Endodermal cell (in vitro differentiated cells): ENCODE measurements around the gene ZBTB20. TPM values are rescaled to one million over a fixed set of nuclear protein-coding genes. Genes with fewer than 3 reads are reported as not detected.

Experiments
- DNase-seq: peaks from one replicate; pipeline ENCODE4 v3.0.0-alpha.2; 2017
- H3K27ac ChIP-seq: 2 replicates; pipeline ENCODE4 v1.5.1; 2013; ENCODE audit warnings: mild to moderate bottlenecking, low read depth, low read length, moderate library complexity
- H3K27me3 ChIP-seq: 2 replicates; pipeline ENCODE4 v1.6.1; 2013; ENCODE audit warnings: mild to moderate bottlenecking, low read length, moderate library complexity; ENCODE audit not compliant: insufficient read depth, control insufficient read depth, poor library complexity, severe bottlenecking
- H3K36me3 ChIP-seq: 2 replicates; pipeline ENCODE4 v1.7.0; 2013; ENCODE audit warnings: mild to moderate bottlenecking, low read length, moderate library complexity; ENCODE audit not compliant: control insufficient read depth, insufficient read depth
- H3K4me1 ChIP-seq: one replicate; pipeline ENCODE4 v1.7.0; 2013; ENCODE audit warnings: low read length; ENCODE audit not compliant: control insufficient read depth, insufficient read depth
- H3K4me3 ChIP-seq: 2 replicates; pipeline ENCODE4 v1.5.1; 2013; ENCODE audit warnings: mild to moderate bottlenecking, low read length, moderate library complexity
- H3K9ac ChIP-seq: 2 replicates; pipeline ENCODE4 v1.6.1; 2013; ENCODE audit warnings: mild to moderate bottlenecking, low read length, moderate library complexity; ENCODE audit not compliant: poor library complexity, severe bottlenecking; ENCODE audit errors: extremely low read depth
- H3K9me3 ChIP-seq: 2 replicates; pipeline ENCODE4 v1.6.1; 2013; ENCODE audit warnings: mild to moderate bottlenecking, low read length, moderate library complexity; ENCODE audit not compliant: control insufficient read depth
- H3K27ac Mint-ChIP-seq: 2 replicates; pipeline ENCODE4 v1.8.0; 2020; ENCODE audit warnings: mixed read lengths
- H3K27me3 Mint-ChIP-seq: 2 replicates; pipeline ENCODE4 v1.8.0; 2021; ENCODE audit warnings: mild to moderate bottlenecking, mixed read lengths; ENCODE audit not compliant: insufficient read depth
- H3K36me3 Mint-ChIP-seq: 2 replicates; pipeline ENCODE4 v1.8.0; 2020; ENCODE audit warnings: low read depth, mixed read lengths
- H3K4me1 Mint-ChIP-seq: 2 replicates; pipeline ENCODE4 v1.8.0; 2020; ENCODE audit warnings: mixed read lengths
- H3K4me3 Mint-ChIP-seq: 2 replicates; pipeline ENCODE4 v1.8.0; 2020; ENCODE audit warnings: mild to moderate bottlenecking, moderate library complexity, mixed read lengths
- H3K9me3 Mint-ChIP-seq: 2 replicates; pipeline ENCODE4 v1.8.0; 2020; ENCODE audit warnings: mild to moderate bottlenecking, mixed read lengths
- WGBS, 2 experiments: methylation state at CpG; one replicate each; pipeline versions ENCODE4 v1.1.5 to v1.1.7; 2013; ENCODE audit warnings: missing lambda C conversion rate in 2 of 2, mixed read lengths in 1 of 2; ENCODE audit not compliant: insufficient coverage in 1 of 2, insufficient read length in 1 of 2; 5-methylcytosine and 5-hydroxymethylcytosine counted together
- total RNA-seq, 2 donors: library from RNA; stranded (reverse); fragmentation: NEBNext Ultra II Directional in 1 of 2; extraction: Animal tissue kit (Norgen Biotek cat#: 25700) in 1 of 2; gene quantifications; 2 replicates in 1 of 2; 3 replicates in 1 of 2; pipeline ENCODE4 v1.2.1, GENCODE V29; 2021
- TF ChIP-seq, protein P1 (sequence below): fragments of 200-600 bp; sonication (generic); conservative IDR thresholded peaks from 2 replicates; pipeline ENCODE4 v1.5.0; 2021; ENCODE audit warnings: antibody characterized with exemption, mild to moderate bottlenecking

The ZBTB20 gene
- total RNA-seq, 2 donors from 2014 or later = 1.6 to 2.9 TPM

DNA sequence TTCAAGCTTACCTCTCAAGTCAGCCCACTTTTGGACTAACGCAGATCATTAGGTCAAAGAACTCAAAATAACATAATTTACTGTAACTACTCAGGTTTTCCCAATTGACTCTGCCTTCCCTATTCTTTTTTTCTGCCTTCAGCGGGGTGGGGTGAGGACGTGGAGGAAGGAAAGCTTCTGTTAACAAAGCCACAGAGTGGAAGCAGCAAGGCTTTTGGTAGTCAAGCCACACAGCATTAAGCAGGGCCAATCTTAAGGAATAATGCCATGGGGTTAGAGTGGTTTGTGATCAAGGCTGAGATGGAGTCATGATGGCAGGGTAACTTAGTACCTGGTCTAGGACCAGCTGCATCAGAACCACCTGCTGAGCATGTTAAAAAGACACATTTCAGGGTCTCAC, 575.7 kb downstream of the ZBTB20 start:
- no peak for DNase-seq
- 80 to 85% methylated on average over 1 to 3 of the region's 3 CpGs for WGBS, 2 experiments
- H3K4me1 Mint-ChIP-seq = peaks cover 20% of the 10 kb centered on the region
- TF ChIP-seq, protein P1, sequence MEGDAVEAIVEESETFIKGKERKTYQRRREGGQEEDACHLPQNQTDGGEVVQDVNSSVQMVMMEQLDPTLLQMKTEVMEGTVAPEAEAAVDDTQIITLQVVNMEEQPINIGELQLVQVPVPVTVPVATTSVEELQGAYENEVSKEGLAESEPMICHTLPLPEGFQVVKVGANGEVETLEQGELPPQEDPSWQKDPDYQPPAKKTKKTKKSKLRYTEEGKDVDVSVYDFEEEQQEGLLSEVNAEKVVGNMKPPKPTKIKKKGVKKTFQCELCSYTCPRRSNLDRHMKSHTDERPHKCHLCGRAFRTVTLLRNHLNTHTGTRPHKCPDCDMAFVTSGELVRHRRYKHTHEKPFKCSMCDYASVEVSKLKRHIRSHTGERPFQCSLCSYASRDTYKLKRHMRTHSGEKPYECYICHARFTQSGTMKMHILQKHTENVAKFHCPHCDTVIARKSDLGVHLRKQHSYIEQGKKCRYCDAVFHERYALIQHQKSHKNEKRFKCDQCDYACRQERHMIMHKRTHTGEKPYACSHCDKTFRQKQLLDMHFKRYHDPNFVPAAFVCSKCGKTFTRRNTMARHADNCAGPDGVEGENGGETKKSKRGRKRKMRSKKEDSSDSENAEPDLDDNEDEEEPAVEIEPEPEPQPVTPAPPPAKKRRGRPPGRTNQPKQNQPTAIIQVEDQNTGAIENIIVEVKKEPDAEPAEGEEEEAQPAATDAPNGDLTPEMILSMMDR = no peak
- no peak overlapping the region for H3K4me3 Mint-ChIP-seq
- H3K27ac Mint-ChIP-seq = no peak overlapping the region
- H3K9me3 Mint-ChIP-seq = no peaks in the 10 kb centered on the region
- Histone ChIP-seq H3K9ac (no peak overlapping the region), H3K27ac (no peak overlapping the region), H3K4me1 (peaks cover 5% of the 10 kb centered on the region), H3K27me3 (no peaks in the 10 kb centered on the region), H3K9me3 (no peaks in the 10 kb centered on the region), H3K4me3 (no peak overlapping the region), H3K36me3 (no peaks in the 10 kb centered on the region)
- H3K27me3 Mint-ChIP-seq = no peaks in the 10 kb centered on the region
- no peaks in the 10 kb centered on the region for H3K36me3 Mint-ChIP-seq

DNA sequence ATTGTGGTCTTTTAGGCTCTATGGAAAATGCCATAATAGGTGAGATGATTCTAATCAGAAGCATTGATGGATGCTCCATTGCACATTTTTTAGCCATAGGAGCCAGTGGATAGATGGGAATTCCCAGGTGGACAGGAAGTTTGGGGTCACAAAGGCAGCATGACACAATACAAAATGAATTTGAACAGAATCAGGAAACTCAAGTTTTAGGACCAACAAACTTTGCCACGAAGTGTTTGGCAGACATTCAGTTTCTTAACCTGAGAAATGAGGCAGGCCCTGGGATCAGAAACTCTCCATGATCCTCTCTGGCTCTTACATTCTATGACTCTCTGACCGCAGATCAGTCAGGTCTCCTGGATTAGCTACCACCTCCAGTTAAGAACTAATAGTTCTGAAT, 577.9 kb downstream of the ZBTB20 start:
- Mint-ChIP-seq H3K36me3 (no peaks in the 10 kb centered on the region), H3K4me1 (peaks cover 28% of the 10 kb centered on the region), H3K27ac (no peak overlapping the region), H3K27me3 (no peaks in the 10 kb centered on the region), H3K9me3 (no peaks in the 10 kb centered on the region), H3K4me3 (no peak overlapping the region)
- Histone ChIP-seq H3K4me3 (no peak overlapping the region), H3K36me3 (no peaks in the 10 kb centered on the region), H3K27me3 (no peaks in the 10 kb centered on the region), H3K9ac (no peak overlapping the region), H3K27ac (no peak overlapping the region), H3K4me1 (peaks cover 5% of the 10 kb centered on the region), H3K9me3 (no peaks in the 10 kb centered on the region)
- TF ChIP-seq, protein P1 = no peak
- 97 to 100% methylated on average over 2 of the region's 2 CpGs for WGBS, 2 experiments
- no peak for DNase-seq

- no peaks in the 10 kb centered on the region for H3K36me3 Mint-ChIP-seq
- H3K27me3 ChIP-seq = no peaks in the 10 kb centered on the region
- H3K4me1 Mint-ChIP-seq = peaks cover 28% of the 10 kb centered on the region
- WGBS, 2 experiments = 80 to 88% methylated on average over 1 to 2 of the region's 2 CpGs
- no peaks in the 10 kb centered on the region for H3K9me3 Mint-ChIP-seq
- no peak overlapping the region for H3K27ac ChIP-seq
- H3K9me3 ChIP-seq = no peaks in the 10 kb centered on the region
- no peak overlapping the region for H3K4me3 ChIP-seq
- H3K27ac Mint-ChIP-seq = no peak overlapping the region
- no peaks in the 10 kb centered on the region for H3K27me3 Mint-ChIP-seq
- H3K36me3 ChIP-seq = no peaks in the 10 kb centered on the region
- TF ChIP-seq, protein P1 = no peak
- no peak overlapping the region for H3K9ac ChIP-seq
- H3K4me1 ChIP-seq = peaks cover 5% of the 10 kb centered on the region
- DNase-seq = peak; percentile 52
- H3K4me3 Mint-ChIP-seq = no peak overlapping the region
Measured at GRCh38 chr3:114567771-114568170, 579.3 kb downstream of the ZBTB20 start.
